GM19455 (cell line): Measurements from ENCODE around the gene POR.
"Not testable (repeated sequence)": the region's sequence is repeated elsewhere in the genome, so short reads cannot be mapped to it uniquely, and the experiment has no call there.

Experiments used
- ATAC-seq: cut with Tn5 transposase; IDR thresholded peaks from one replicate; pipeline ENCODE4 v1.9.1; 2021; ENCODE audit not compliant: unreplicated experiment

POR gene

DNA sequence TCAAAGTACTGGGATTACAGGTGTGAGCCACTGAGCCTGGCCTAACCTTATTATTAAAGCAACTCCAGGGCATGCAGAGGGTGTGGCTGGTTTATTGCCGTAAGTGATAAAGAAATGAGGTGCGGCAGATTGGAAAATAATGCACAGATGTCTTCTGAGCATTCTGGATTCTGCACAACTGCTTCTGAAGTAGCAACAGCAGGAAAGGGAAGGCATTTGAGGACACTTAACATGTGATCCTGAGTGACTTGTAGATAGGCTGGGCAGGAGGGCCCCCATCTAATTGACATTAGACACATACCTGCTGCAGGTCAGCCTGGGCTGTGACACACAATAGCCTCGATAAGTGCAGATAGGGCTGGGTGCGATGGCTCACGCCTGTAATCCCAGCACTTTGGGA is 30.5 kb upstream of the POR start:
- ATAC-seq, result no peak

DNA sequence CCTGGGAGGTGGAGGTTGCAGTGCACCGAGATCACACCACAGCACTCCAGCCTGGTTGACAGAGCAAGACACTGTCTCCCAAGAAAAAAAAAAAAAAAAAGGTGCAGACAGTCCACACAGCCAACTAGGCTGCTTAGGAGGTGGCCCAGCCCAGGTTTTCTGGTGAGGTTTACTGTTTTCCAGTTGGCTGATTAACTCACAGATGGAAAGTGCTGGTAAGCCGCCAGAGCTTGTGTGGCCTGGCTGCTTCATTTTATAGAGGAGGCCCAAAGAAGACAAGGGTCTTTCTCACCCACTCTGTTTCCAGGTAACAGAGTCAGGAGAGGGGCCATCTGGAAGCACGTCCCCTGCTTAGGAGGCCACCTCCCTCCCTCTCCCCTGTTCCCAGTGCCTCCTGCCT is 29.9 kb upstream of the POR start:
- ATAC-seq, result no peak

DNA sequence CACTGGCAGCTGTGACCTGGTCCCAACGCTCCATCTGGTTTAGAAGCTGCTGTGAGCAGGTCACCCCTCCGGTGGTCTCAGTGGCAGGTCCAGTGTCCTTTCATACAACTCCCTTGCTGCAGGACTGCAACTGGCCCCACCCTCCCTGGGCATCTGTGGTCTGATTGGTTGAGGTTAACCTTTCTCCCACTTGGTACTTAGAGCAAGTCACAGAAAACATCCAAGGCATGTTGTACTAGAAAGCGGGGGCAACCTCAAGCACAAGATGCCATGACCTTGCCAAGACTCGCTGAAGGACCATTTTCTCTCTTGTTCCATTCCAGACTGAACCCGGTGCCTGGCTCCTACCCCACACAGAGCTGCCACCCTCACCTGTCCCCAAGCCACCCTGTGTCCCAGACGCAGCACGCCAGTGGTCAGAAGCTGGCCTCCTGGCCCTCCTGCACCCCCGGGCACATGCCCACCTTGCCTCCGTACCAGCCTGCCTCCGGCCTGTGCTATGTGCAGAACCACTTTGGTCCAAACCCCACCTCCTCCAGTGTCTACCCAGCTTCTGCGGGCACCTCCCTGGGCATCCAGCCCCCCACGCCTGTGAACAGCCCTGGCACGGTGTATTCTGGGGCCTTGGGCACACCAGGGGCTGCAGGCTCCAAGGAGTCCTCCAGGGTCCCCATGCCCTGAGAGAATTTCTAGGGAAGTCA is 27.1 kb upstream of the POR start:
- no peak for ATAC-seq

DNA sequence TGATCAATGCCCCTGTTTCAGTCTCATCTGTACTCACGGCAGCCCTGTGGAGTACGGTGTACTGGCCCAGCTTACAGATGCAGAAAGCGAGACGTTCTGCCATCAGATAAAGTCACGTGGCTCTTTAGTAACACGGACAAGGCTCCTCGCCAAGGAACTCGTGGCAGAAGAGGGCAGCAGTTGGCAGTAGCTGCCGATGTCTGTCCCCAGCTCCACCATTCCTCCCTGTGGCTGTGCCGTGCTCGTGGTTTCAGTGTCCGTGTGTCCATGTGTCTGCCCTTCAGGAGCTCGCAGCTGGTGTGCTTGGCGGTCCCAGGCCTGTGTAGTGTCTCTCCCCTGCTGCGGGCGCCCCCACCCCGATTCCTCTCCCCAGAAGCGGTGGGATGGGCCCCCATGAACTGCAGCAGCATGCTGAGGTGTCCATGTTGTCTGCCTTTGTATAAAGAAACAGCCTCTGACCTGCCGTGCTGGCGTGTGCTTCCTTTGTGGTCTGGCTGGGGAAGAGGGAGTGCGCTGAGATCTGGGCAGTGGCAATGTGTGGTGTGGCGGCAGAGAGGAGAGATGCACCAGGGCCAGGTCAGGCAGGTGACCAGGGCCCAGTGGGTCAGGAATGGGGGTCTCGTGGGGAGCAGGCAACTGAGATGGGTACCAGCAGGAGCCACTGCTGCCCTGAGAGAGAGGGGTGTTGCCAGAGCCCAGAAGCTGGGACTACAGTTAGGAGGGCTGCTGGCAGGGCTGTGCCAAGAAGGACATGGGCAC is 26.3 kb upstream of the POR start:
- ATAC-seq, result no peak

DNA sequence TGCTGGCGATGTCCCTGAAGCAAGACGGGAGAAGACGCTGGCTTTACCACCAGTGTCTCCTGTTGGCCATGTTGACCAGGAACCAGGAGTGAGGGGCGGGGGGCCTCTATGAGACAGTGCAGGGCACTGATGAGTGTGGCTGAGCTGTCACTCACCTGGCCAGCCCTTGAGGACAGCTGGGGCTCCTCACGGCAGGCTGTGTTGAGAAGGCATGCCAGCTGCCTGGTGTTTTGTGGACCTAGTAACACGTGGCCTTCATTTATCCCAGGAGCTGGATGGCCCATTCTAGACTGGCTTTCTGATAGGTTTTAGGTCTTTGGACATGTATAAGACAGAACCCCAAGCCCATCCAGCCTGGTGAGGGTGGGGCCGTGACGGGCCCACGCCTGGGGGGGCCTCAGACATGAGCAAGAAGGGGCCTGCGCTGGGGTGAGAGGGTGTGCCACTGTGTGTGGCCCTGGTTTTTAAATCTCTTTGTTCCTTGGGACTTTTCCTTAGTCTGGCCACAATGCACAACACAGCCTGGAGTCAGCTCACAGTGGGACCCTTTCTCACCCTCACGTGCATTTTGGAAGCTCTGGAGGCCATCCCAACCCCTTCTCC is 25.6 kb upstream of the POR start:
- ATAC-seq, result no peak

DNA sequence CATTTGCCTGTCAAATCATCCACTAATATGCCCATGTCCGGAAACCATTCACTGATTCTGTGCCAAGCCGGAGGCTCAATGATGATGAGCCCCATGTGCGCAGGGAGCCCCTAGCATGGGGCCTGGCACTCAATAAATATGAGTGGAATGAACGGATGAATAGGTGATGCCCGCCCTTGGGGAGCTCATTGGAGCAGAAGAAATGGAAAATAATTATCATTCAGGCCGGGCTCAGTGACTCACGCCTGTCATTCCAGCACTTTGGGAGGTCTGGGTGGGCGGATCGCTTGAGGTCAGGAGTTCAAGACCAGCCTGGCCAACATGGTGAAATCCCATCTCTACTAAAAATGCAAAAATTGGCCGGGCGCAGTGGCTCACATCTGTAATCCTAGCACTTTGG is 25.1 kb upstream of the POR start:
- no peak for ATAC-seq

DNA sequence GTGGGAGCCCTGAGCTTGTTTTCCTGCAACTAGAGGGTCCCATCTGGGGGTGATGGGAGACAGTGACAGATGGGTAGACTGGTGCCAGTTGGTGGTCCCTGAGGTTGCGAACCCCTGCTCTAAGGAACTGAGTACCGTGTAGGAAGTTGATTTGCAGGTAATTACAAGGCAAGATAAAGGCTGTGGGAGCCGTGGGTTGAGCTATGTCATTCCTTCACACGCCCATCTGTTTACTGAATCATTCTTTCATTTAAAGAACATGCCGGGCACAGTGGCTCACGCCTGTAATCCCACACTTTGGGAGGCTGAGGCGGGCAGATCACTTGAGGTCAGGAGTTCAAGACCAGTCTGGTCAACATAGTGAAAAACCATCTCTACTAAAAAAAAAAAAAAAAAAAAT is 23.7 kb upstream of the POR start:
- ATAC-seq, result not testable (repeated sequence)

DNA sequence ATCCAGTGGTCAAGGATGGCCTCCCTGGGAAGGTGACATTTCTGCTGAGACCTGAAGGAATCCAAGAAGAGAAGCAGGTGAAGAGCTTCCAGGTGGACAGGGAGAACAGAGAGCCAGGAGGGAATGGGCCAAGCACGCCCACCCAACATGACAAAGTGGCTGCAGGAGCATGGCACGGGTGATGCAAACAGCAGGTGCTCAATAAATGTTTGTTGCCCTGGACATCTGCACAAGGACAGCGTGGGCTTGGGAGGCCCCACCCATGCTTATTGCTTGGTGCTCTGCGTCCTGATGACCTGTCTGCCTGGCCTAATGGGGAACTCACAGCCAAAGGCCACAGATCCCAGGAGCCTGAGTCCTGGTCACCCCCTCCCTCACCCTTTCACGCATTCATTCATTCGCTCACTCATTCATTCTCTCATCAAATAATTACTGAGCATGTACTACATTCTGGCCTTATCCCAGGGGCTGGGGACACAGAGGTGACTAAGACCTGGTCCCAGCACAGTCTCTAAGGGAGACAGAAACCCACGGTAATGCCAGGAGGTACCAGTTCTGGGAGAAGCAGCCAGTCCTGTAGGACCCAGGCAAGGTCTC is 23.0 kb upstream of the POR start:
- ATAC-seq, result no peak

DNA sequence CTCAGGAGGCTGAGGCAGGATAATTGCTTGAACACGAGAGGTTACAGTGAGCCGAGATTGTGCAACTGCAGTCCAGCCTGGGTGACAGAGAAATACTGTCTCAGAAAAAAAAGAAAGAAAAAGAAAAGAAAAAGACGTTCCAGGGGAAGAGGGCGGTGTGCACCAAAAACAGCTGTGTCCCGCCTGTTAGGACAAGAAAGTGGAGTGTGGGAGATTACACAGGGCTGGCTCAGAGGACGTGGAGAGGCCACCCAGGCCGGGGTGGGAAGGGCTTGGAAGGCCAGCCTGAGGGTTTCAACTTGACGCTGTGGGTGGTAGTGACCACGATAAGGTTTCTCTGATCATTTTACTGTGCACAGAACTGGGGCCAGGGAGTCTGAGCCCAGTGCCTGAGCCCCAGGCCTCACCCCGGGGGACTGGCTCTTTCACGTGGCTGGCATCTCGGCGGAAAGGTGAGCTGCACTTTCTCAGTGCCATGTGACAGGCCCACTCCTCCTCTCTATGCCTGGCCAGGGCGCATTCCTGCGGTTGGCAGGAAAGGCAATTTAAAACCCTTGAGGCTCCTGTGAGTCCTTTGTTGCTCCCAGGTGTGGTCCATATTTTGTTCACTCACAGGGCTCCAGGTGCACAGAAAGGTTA is 22.2 kb upstream of the POR start:
- ATAC-seq, result no peak

DNA sequence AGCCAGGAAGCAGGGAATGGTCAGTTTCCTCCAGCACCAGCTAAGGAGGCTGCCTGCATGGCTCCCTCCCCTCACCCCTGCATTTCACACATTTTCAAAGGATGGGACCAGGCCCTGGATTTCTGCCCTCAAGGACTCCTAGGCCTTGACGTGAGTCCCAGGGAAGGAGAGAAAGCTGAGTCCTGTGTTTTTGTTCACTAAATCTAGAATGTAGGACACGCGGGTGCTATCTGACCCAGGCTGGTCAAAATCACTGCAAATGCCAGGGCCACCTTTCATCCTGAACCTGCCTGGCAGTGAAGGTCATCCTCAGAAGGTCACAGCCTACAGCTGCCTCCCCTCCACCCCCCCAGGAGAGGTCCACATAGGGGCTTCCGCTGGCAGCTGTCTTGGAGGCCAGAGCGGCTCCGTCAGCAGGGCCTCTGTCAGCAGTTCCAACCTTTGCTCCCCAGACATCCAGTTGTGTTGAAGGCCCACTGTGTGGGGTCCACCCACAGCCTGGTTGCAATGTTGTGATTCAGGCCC is 18.1 kb upstream of the POR start:
- no peak for ATAC-seq

DNA sequence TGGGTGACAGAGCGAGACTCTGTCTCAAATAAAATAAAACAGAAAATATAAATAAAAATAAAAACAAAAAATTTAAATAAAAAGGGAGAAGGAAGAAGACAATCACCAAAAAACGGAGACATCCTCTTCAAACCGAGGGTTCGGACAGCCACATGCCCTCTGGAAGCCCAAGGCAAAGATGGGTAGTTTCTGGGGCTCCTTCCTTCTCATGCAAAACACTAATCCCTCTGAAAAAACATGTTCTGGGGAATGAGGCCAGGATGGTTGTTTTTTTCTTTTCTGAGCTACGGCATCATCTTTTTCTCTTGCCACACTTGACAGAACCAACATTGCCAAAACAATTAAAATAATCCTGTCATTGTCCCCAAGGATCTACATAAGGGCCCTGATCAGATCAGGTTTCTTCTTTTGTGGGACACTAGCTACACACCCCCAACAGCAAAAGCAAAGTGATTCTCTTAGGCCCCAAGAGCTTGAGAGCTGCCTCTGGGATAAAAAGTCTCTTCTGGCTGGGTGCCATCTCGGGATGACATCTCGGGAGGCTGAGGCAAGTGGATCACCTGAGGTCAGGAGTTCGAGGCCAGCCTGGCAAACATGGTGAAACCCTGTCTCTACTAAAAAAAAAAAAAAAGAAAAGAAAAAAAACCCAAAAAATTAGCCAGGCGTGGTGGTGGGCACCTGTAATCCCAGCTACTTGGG is 14.2 kb upstream of the POR start:
- no peak for ATAC-seq

DNA sequence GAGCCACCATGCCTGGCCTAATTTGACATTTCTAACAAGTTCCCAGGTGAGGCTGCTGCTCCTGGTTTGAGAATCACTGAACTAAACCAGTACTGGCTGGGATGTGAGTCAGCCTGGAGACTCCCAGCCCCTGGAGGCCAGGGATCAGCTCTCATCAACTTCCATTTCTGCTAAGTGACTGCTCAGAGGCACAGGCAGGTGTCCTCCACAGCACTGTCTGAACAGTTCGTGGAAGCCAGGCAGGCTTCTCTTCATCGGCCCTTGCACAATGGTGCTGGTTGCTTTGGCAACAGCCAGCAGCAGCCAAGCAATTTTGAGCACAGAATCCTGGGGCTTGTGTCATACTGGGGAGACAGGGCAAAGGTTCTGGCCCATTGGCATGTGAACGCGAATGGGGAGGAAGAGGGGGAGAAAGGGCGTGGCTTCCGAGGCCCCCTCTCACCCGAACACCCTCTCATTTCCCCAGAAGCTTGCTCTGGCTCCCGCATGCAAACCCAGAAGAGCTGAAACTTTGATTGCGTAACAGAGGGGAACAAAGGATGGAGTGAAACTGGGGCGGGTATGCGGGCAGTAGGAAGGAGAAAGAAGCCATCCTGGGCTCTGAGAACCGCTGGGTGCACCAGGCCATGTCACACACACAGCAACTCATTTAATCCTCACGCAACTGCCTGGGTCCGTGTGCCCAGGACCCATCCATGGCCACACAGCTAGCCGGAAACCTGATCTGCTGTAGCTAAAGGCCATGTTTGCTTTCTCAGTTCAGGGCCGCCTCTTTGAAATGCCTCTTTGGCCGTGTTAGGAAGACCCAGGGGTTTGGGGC is 9.0 kb upstream of the POR start:
- no peak for ATAC-seq

DNA sequence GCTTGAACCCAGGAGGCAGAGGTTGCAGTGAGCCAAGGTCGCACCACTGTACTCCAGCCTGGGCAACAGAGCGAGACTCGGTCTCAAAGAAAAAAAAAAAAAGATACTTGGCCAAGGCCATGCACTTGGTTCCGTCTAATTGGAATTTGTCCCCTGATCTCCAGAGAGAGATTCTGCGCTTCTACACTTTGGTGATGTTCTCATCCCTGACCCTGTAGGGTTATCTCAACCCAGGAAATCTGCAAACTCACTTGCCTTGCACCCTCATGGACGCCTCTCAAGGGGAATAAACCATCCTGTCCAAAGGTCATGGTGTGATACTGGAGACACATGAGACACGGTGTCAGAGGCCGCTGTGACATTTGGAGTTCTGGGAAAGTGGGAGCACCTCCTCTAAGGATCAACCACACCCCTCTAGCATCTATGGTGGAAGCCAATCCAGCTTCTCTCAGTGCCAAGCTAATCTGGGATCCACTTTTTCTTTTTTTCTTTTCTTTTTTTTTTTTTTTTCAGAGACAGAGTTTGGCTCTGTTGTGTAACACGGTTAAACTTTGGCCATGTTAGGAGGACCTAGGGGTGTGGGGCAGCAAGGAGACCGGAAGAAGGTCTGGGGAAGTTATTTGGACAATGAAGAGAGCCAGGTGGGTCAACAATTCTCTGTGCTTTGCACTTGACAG is 7.8 kb upstream of the POR start:
- ATAC-seq, result no peak

DNA sequence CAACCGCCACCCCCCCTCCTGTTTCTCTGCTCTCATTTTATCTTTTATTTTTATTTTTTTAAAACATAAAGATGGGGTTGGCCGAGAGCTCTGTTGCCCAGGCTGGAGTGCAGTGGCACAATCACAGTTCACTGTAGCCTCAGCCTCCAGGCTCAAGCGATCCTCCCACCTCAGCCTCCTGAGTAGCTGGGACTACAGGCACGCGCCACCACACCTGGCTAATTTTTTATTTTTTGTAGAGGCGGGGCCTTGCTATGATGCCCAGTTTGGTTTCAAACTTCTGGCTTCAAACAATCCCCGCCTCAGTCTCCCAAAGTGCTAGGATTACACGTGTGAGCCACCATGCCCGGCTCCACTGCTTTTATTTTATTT is 7.3 kb upstream of the POR start:
- ATAC-seq, result not testable (repeated sequence)

DNA sequence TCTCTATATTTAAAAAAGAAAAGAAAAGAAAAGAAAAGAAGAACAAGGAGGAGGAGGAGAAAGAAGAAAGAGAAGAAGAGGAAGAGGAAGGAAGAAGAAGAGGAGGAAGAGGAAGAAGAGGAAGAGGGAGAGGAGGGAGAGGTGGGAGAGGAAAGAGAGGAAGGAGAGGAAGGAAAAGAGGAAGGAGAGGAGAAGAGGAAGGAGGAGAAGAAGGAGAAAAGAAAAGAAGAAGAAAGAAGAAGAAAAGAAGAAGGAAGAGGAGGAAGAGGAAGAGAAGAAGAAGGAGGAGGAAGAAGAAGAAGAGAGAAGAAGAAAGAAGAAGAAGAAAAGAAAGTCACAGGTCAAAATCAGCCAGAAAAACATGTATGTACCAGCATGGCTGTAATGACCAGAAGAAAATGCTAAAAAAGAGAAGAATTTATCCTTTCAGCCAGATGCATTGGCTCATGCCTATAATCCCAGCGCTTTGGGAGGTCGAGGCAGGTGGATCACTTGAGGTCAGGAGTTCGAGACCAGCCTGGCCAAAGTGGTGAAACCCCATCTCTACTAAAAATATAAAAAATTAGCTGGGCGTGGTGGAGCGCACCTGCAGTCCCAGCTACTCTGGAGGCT is 5.3 kb upstream of the POR start:
- ATAC-seq, result no peak

DNA sequence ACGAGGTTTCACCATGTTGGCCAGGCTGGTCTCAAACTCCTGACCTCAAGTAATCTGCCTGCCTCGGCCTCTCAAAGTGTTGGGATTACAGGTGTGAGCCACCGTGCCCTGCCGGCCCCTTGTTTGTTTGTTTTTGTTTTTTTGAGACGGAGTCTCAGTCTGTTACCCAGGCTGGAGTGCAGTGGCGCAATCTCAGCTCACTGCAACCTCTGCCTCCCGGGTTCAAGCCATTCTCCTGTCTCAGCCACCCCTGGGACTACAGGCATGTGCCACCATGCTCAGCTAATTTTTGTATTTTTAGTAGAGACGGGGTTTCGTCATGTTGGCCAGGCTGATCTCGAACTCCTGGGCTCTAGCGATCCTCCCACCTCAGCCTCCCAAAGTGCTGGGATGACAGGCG is 3.8 kb upstream of the POR start:
- ATAC-seq, result not testable (repeated sequence)

DNA sequence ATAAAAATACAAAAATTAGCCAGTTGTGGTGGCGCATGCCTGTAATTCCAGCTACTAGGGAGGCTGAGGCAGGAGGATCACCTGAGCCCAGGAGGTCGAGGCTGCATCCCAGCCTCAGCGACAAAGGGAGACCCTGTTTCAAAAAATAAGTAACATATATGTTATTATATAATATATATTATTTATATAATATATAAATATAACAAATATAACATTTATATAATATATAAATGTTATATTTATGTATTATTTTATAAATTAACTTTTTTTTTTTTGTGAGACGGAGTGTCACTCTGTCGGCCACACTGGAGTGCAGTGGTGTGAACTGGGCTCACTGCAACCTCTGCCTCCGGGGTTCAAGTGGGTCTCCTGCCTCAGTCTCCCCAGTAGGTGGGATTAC is 1.5 kb upstream of the POR start:
- ATAC-seq, result no peak

DNA sequence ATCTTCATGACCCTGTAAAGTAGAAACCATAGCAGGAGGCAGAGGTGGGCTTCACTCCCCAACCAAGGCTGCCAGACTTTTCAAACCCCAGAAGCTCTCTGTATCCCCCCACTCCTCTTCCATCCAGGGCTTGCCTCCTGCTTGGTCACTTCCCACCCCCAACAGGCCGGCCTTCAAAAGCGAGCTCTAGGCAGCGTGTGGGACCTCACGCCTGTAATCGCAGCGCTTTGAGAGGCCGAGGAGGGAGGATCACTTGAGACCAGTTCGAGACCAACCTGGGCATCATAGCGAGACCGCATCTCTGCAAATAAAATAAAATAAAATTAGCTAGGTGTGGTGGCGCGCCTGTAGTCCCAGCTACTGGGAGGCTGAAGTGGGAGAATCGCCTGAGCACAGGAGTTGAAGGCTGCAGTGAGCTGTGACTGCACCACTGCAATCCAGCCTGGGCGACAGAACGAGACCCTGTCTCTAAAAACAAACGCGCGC is 743 bp upstream of the POR start:
- ATAC-seq, result peak; percentile 4
